K562 (cell line): ENCODE results near the gene SFRP2. TPM values are rescaled to one million over a fixed set of nuclear protein-coding genes. Genes with fewer than 3 reads are reported as not detected.

Experiments
- ATAC-seq: fragments of 200-7000 bp; cut with Tn5 transposase; 3 replicates; pipeline ENCODE4 v1.9.1; 2020; ENCODE audit warnings: moderate library complexity
- BruUV-seq: library from RNA; stranded (reverse); fragments of 400-500 nt; replicated peaks from 2 replicates; lab custom pipeline; 2021; lab: Mats Ljungman, UMichigan
- CTCF ChIA-PET: fragments of 300-600 bp; formaldehyde crosslinking; extraction: SDS; loops from one replicate; lab custom pipeline; 2021; ENCODE audit warnings: low intra/inter-chr PET ratio; lab: Yijun Ruan, JAX
- POLR2A ChIA-PET: fragments of 300-600, 350-650 bp; sonication (Branson Sonifier 250); formaldehyde crosslinking; extraction: SDS; loops from one replicate; lab custom pipeline; 2021; ENCODE audit warnings: antibody characterized with exemption, inconsistent platforms; lab: Yijun Ruan, JAX
- DNase-seq, 4 experiments: peaks; one replicate each; pipeline versions ENCODE4 v3.0.0 to v3.0.0-alpha.2; 2011 to 2018; ENCODE audit warnings: low spot score in 3 of 4, mixed read lengths in 3 of 4; ENCODE audit errors: extremely low read depth in 1 of 4
- FAIRE-seq: peaks from 2 replicates; lab custom pipeline; 2011; peaks lifted over from hg19 to GRCh38; lab: Jason Lieb, UNC
- H2AFZ ChIP-seq: 2 replicates; pipeline ENCODE4 v1.6.0; 2011; ENCODE audit warnings: low read depth, low read length, control low read depth, inconsistent platforms
- H3K27ac ChIP-seq: fragments of 200-600 bp; 3 replicates; pipeline ENCODE4 v1.8.0; 2011; ENCODE audit warnings: low read depth, mild to moderate bottlenecking, control low read depth, inconsistent platforms, low read length, moderate library complexity, mixed read lengths; ENCODE audit errors: extremely low read depth
- H3K27me3 ChIP-seq, 2 experiments: fragments of 300-600 bp in 1 of 2; 2 replicates in 1 of 2; 3 replicates in 1 of 2; pipeline versions ENCODE4 v1.6.0 to v1.8.0; 2011; ENCODE audit warnings: inconsistent platforms in 2 of 2, low read length in 2 of 2, mild to moderate bottlenecking in 1 of 2, mixed read lengths in 1 of 2, moderate library complexity in 1 of 2; ENCODE audit not compliant: control insufficient read depth in 2 of 2, insufficient read depth in 2 of 2
- H3K36me3 ChIP-seq: fragments of 300-600 bp; 3 replicates; pipeline ENCODE4 v1.8.0; 2011; ENCODE audit warnings: mild to moderate bottlenecking, low read length, inconsistent platforms; ENCODE audit not compliant: control insufficient read depth, insufficient read depth
- H3K4me1 ChIP-seq, 2 experiments: fragments of 200-600 bp in 1 of 2; replicated peaks in 1 of 2; 2 replicates in 1 of 2; 3 replicates in 1 of 2; pipeline versions ENCODE4 v1.5.1 to v1.8.0; 2011; ENCODE audit warnings: inconsistent platforms in 2 of 2, low read length in 2 of 2, mild to moderate bottlenecking in 1 of 2, mixed read lengths in 1 of 2, moderate library complexity in 1 of 2; ENCODE audit not compliant: control insufficient read depth in 2 of 2, insufficient read depth in 2 of 2
- H3K4me2 ChIP-seq: 2 replicates; pipeline ENCODE4 v1.6.1; 2011; ENCODE audit warnings: low read length, control low read depth, inconsistent platforms, mixed read lengths; ENCODE audit not compliant: insufficient read depth
- H3K4me3 ChIP-seq: fragments of 200-600 bp; sonication (generic), shearing (Covaris generic); 2 replicates; pipeline ENCODE4 v1.5.1; 2016; ENCODE audit warnings: control low read depth, inconsistent platforms
- H3K79me2 ChIP-seq: fragments of 200-600 bp; 3 replicates; pipeline ENCODE4 v1.8.0; 2011; ENCODE audit warnings: low read length, inconsistent platforms; ENCODE audit not compliant: control insufficient read depth, insufficient read depth
- H3K9ac ChIP-seq, 2 experiments: 2 replicates each; pipeline versions ENCODE4 v1.6.0 to v1.6.1; 2011; ENCODE audit warnings: low read depth in 2 of 2, low read length in 2 of 2, control low read depth in 1 of 2, inconsistent platforms in 1 of 2, mild to moderate bottlenecking in 1 of 2, mixed read lengths in 1 of 2; ENCODE audit not compliant: insufficient read depth in 1 of 2
- H3K9me1 ChIP-seq: one replicate; pipeline ENCODE4 v1.6.0; 2011; ENCODE audit warnings: inconsistent platforms, mild to moderate bottlenecking, low read length, moderate library complexity; ENCODE audit not compliant: control insufficient read depth, insufficient read depth
- H3K9me3 ChIP-seq: replicated peaks from 2 replicates; pipeline ENCODE4 v1.5.1; 2011; ENCODE audit warnings: low read depth, low read length, inconsistent platforms; ENCODE audit not compliant: control insufficient read depth, insufficient read depth
- H4K20me1 ChIP-seq: replicated peaks from 2 replicates; pipeline ENCODE4 v1.6.1; 2011; ENCODE audit warnings: low read length, inconsistent platforms, mixed read lengths; ENCODE audit not compliant: control insufficient read depth, insufficient read depth
- DMBX1 ChIP-seq: fragments of 250-450 bp; sonication (Bioruptor Pico); IDR thresholded peaks from 2 replicates; pipeline ENCODE4 v1.8.0; 2022; ENCODE audit warnings: inconsistent platforms, mild to moderate bottlenecking, moderate library complexity, borderline replicate concordance
- FOXA1 ChIP-seq: fragments of 450-650 bp; IDR thresholded peaks from 2 replicates; pipeline ENCODE4 v1.6.1; 2016; ENCODE audit warnings: mild to moderate bottlenecking, borderline replicate concordance
- GTF2A2 ChIP-seq: IDR thresholded peaks from 2 replicates; pipeline ENCODE4 v1.6.1; 2016; ENCODE audit warnings: mild to moderate bottlenecking, missing genetic modification characterization, missing compliant biosample characterization
- HNRNPL ChIP-seq: fragments of 200-400 bp; formaldehyde crosslinking; IDR thresholded peaks from 2 replicates; pipeline ENCODE4 v1.6.1; 2017; ENCODE audit warnings: low read depth, mild to moderate bottlenecking, low read length
- KAT2B ChIP-seq: IDR thresholded peaks from one replicate; pipeline ENCODE4 v1.6.1; 2012; ENCODE audit warnings: low read depth, mild to moderate bottlenecking, control low read depth, inconsistent platforms, low read length, moderate library complexity
- NELFE ChIP-seq: IDR thresholded peaks from 2 replicates; pipeline ENCODE4 v1.6.1; 2011; ENCODE audit warnings: mild to moderate bottlenecking; ENCODE audit not compliant: insufficient read depth, insufficient read length
- PKNOX1 ChIP-seq: fragments of 450-650 bp; IDR thresholded peaks from 2 replicates; pipeline ENCODE4 v1.6.1; 2016
- POLR2AphosphoS2 ChIP-seq: IDR thresholded peaks from 2 replicates; pipeline ENCODE4 v1.6.1; 2012; ENCODE audit warnings: low read length, improper control_type of control experiment
- PPARD ChIP-seq: fragments of 250-450 bp; sonication (Bioruptor Pico); IDR thresholded peaks from 2 replicates; pipeline ENCODE4 v1.8.0; 2022; ENCODE audit warnings: inconsistent platforms, mild to moderate bottlenecking, moderate library complexity
- RUNX1 ChIP-seq: sonication (generic); IDR thresholded peaks from 2 replicates; pipeline ENCODE4 v1.6.1; 2016; ENCODE audit warnings: antibody characterized with exemption, low read depth
- SLC30A9 ChIP-seq: fragments of 250-450 bp; sonication (Bioruptor Pico); IDR thresholded peaks from 2 replicates; pipeline ENCODE4 v1.8.0; 2022; ENCODE audit warnings: mild to moderate bottlenecking, moderate library complexity
- SNIP1 ChIP-seq: fragments of 450-650 bp; IDR thresholded peaks from 2 replicates; pipeline ENCODE4 v1.7.1; 2017; ENCODE audit warnings: low read depth, mild to moderate bottlenecking
- TAF7 ChIP-seq: fragments of 450-650 bp; IDR thresholded peaks from 2 replicates; pipeline ENCODE4 v1.6.1; 2016; ENCODE audit warnings: missing genetic modification characterization, missing compliant biosample characterization
- TSC22D4 ChIP-seq: fragments of 450-650 bp; IDR thresholded peaks from 2 replicates; pipeline ENCODE4 v1.6.1; 2016; ENCODE audit warnings: missing genetic modification characterization, missing biosample characterization, control low read depth
- WGBS: fragments of 100-300 bp; shearing (Covaris generic); methylation state at CpG from one replicate; pipeline ENCODE4 v1.1.6; 2016; ENCODE audit warnings: low coverage, mixed read lengths; ENCODE audit not compliant: insufficient coverage; ENCODE audit errors: missing lambda C conversion rate; 5-methylcytosine and 5-hydroxymethylcytosine counted together
- in situ Hi-C: fragments of 300-500 bp; cut with MboI; formaldehyde crosslinking; loops from 4 replicates; pipeline ENCODE4 v1.15.0; 2018; ENCODE audit warnings: inconsistent platforms, mixed read lengths
- intact Hi-C: fragments of 100-400 bp; cut with micrococcal nuclease; formaldehyde crosslinking; loops from 2 replicates; pipeline ENCODE4 v1.14.2; 2022
- polyA plus RNA-seq, 8 experiments: library from polyadenylated mRNA; depleted of rRNA in 4 of 8; stranded (reverse) in 5 of 8; unstranded in 3 of 8; fragments of >200 nt; fragmentation: Nextera tagmentation in 2 of 8; fragmentation: Illumina TruSeq in 1 of 8; extraction: Ambion mirVana in 2 of 8; extraction: Trizol in 1 of 8; gene quantifications; 2 replicates each; pipeline versions ENCODE4 v1.2.1 to v1.2.3, GENCODE V29; 2011 to 2014; ENCODE audit warnings: inconsistent platforms in 1 of 8, missing spikeins in 1 of 8
- total RNA-seq, 7 experiments: library from RNA; depleted of rRNA in 6 of 7; stranded (reverse); fragments of >200 nt in 6 of 7; fragmentation: Illumina TruSeq in 2 of 7; extraction: Trizol in 2 of 7; gene quantifications; 2 replicates each; pipeline versions ENCODE4 v1.2.1 to v1.2.3, GENCODE V29; 2011 to 2021; ENCODE audit warnings: low replicate concordance in 1 of 7
- TF ChIP-seq, protein P1 (sequence below), 2 experiments: fragments of 450-650 bp in 1 of 2; IDR thresholded peaks; 2 replicates each; pipeline ENCODE4 v1.6.1; 2011 to 2017; ENCODE audit warnings: low read depth in 2 of 2, antibody characterized with exemption in 1 of 2, borderline replicate concordance in 1 of 2, low read length in 1 of 2, mild to moderate bottlenecking in 1 of 2, mixed read lengths in 1 of 2; ENCODE audit not compliant: control insufficient read depth in 1 of 2
- TF ChIP-seq, protein P2 (sequence below): IDR thresholded peaks from 3 replicates; pipeline ENCODE4 v1.6.1; 2011; ENCODE audit warnings: borderline replicate concordance, mild to moderate bottlenecking; ENCODE audit not compliant: insufficient read length, insufficient read depth
- TF ChIP-seq, protein P3 (sequence below): fragments of 200-800 bp; sonication (Bioruptor generic); IDR thresholded peaks from 2 replicates; pipeline ENCODE4 v1.6.1; 2017; ENCODE audit warnings: missing genetic modification characterization, missing compliant biosample characterization

Gene SFRP2
- total and polyA plus RNA-seq, 9 of the 15 experiments (the other 6 are each of a cell fraction or from before 2014, with no cell fraction given), result 0.29 TPM; not detected in 8

GRCh38 chr4:153825691-153826090 lies 36.8 kb upstream of the SFRP2 start:
- H3K79me2 ChIP-seq, result no peaks in the 10 kb centered on the region
- no peak overlapping the region for H3K4me2 ChIP-seq
- H2AFZ ChIP-seq, result no peak overlapping the region
- H3K27me3 ChIP-seq, result no peaks in the 10 kb centered on the region
- no peak overlapping the region for H3K9ac ChIP-seq
- H3K4me3 ChIP-seq, result no peak overlapping the region
- H3K9me1 ChIP-seq, result no peaks in the 10 kb centered on the region
- in situ Hi-C loops (no loop called here), intact Hi-C loops (no loop called here)
- CTCF ChIA-PET, result no interaction called here
- TF ChIP-seq KAT2B (no peak), PKNOX1 (no peak), DMBX1 (CRISPR knock-in tag) (no peak), GTF2A2 (tag) (no peak), TAF7 (tag) (no peak), FOXA1 (no peak), RUNX1 (no peak), HNRNPL (no peak), TSC22D4 (tag) (no peak), NELFE (no peak), POLR2AphosphoS2 (no peak), SLC30A9 (CRISPR knock-in tag) (no peak), SNIP1 (no peak), PPARD (CRISPR knock-in tag) (no peak)
- TF ChIP-seq, protein P1, sequence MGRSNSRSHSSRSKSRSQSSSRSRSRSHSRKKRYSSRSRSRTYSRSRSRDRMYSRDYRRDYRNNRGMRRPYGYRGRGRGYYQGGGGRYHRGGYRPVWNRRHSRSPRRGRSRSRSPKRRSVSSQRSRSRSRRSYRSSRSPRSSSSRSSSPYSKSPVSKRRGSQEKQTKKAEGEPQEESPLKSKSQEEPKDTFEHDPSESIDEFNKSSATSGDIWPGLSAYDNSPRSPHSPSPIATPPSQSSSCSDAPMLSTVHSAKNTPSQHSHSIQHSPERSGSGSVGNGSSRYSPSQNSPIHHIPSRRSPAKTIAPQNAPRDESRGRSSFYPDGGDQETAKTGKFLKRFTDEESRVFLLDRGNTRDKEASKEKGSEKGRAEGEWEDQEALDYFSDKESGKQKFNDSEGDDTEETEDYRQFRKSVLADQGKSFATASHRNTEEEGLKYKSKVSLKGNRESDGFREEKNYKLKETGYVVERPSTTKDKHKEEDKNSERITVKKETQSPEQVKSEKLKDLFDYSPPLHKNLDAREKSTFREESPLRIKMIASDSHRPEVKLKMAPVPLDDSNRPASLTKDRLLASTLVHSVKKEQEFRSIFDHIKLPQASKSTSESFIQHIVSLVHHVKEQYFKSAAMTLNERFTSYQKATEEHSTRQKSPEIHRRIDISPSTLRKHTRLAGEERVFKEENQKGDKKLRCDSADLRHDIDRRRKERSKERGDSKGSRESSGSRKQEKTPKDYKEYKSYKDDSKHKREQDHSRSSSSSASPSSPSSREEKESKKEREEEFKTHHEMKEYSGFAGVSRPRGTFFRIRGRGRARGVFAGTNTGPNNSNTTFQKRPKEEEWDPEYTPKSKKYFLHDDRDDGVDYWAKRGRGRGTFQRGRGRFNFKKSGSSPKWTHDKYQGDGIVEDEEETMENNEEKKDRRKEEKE (IDR thresholded peaks at IDR 0.05; ENCODE audit: borderline replicate concordance in 1 of 2, control insufficient read depth in 1 of 2, low read depth in 2 of 2, low read length in 1 of 2), result no peak
- TF ChIP-seq, protein P2, sequence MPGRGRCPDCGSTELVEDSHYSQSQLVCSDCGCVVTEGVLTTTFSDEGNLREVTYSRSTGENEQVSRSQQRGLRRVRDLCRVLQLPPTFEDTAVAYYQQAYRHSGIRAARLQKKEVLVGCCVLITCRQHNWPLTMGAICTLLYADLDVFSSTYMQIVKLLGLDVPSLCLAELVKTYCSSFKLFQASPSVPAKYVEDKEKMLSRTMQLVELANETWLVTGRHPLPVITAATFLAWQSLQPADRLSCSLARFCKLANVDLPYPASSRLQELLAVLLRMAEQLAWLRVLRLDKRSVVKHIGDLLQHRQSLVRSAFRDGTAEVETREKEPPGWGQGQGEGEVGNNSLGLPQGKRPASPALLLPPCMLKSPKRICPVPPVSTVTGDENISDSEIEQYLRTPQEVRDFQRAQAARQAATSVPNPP, result no peak
- TF ChIP-seq, protein P3, sequence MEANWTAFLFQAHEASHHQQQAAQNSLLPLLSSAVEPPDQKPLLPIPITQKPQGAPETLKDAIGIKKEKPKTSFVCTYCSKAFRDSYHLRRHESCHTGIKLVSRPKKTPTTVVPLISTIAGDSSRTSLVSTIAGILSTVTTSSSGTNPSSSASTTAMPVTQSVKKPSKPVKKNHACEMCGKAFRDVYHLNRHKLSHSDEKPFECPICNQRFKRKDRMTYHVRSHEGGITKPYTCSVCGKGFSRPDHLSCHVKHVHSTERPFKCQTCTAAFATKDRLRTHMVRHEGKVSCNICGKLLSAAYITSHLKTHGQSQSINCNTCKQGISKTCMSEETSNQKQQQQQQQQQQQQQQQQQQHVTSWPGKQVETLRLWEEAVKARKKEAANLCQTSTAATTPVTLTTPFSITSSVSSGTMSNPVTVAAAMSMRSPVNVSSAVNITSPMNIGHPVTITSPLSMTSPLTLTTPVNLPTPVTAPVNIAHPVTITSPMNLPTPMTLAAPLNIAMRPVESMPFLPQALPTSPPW (CRISPR knock-in tag), result no peak
- WGBS, result 0% methylated on average over 2 of the region's 2 CpGs
- FAIRE-seq, result no peak
- H4K20me1 ChIP-seq, result no peaks in the 10 kb centered on the region
- H3K9me3 ChIP-seq, result no peaks in the 10 kb centered on the region
- H3K36me3 ChIP-seq, result no peaks in the 10 kb centered on the region
- no peak for DNase-seq
- no TSS peak for BruUV-seq
- H3K27ac ChIP-seq, result no peak overlapping the region
- H3K4me1 ChIP-seq, result no peaks in the 10 kb centered on the region
- POLR2A ChIA-PET, result no interaction called here
- no peak for ATAC-seq
